CD4-positive, alpha-beta T cell treated with Interleukin-15 for 1 hour (primary cell): Measurements from ENCODE around the gene HDAC4.
"Not testable (repeated sequence)": the region's sequence is repeated elsewhere in the genome, so short reads cannot be mapped to it uniquely, and the experiment has no call there.

Experiments used
- DNase-seq: peaks from one replicate; pipeline ENCODE4 v3.0.0-alpha.2; 2020

HDAC4 gene

GRCh38 chr2:239051891-239052445, 348.9 kb downstream of the HDAC4 start:
- DNase-seq, result no peak

DNA sequence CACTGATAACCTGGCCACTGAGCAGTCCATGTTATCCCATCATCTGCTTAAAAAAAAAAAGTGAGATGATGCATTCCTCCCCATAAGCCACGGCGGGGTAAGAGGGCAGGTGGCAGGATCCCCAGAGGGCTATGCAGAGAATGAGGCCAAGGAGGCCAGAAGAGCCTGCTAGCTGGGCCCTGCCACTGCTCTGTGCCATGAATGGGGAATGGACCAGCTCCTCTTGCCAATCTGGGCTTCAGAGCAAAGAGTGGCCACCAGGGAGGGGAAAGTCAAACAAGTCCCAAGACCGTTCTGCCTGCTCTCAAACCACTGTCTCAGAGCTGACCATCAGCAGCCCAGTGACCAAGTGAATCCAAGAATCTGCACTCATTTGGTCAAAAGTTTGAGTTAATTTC, 350.6 kb downstream of the HDAC4 start:
- DNase-seq, result no peak

- DNase-seq, result no peak
Observed at GRCh38 chr2:239049421-239050251, 351.2 kb downstream of the HDAC4 start.

- DNase-seq, result no peak
Observed at GRCh38 chr2:239048736-239049135, 352.1 kb downstream of the HDAC4 start.

GRCh38 chr2:239047861-239048260, 353.0 kb downstream of the HDAC4 start:
- no peak for DNase-seq

- DNase-seq, result no peak
Observed at GRCh38 chr2:239047420-239047819, 353.4 kb downstream of the HDAC4 start.

DNA sequence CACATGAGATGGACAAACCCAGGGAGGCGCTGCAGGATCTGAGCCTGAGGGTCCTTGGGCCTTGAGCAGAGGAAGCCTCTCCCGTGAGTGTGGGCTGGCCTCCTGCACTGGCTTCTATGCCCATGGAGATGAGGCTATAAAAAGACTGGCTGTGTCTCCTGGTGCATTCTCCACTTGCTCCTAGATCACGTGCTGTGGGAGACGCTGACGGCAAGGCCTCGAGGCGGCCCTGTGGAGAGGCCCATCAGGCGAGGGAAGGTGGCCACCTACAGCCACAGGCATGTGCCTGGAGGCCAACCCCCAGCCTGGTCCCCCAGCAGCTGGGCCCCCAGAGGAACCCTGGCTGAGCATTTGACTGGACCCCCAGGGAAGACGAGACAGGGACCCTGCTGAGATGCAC, 354.0 kb downstream of the HDAC4 start:
- DNase-seq, result no peak

GRCh38 chr2:239044336-239044735, 356.5 kb downstream of the HDAC4 start:
- no peak for DNase-seq

DNA sequence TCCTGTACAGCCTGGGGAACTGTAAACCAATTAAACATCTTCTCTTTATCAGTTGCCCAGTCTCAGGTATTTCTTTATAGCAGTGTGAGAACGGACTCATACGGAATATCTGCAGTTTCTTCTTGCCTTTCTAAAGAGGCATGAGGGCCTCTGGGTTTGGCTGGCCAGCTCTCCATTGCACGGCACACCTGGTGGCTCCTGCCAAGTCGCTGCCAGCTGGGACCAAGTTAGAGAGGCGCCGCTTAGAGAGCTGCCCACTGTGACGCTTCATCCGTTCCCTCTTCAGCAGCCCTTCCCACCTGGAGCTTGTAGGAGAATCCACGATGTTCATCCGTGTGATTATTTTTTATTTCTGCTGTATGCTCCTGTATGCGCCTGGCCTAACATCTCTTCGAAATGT, 357.5 kb downstream of the HDAC4 start:
- no peak for DNase-seq

GRCh38 chr2:239042551-239043320, 358.1 kb downstream of the HDAC4 start:
- DNase-seq, result no peak

GRCh38 chr2:239042046-239042445, 358.8 kb downstream of the HDAC4 start:
- DNase-seq, result no peak

- no peak for DNase-seq
Observed at GRCh38 chr2:239041062-239041461, 359.8 kb downstream of the HDAC4 start.

DNA sequence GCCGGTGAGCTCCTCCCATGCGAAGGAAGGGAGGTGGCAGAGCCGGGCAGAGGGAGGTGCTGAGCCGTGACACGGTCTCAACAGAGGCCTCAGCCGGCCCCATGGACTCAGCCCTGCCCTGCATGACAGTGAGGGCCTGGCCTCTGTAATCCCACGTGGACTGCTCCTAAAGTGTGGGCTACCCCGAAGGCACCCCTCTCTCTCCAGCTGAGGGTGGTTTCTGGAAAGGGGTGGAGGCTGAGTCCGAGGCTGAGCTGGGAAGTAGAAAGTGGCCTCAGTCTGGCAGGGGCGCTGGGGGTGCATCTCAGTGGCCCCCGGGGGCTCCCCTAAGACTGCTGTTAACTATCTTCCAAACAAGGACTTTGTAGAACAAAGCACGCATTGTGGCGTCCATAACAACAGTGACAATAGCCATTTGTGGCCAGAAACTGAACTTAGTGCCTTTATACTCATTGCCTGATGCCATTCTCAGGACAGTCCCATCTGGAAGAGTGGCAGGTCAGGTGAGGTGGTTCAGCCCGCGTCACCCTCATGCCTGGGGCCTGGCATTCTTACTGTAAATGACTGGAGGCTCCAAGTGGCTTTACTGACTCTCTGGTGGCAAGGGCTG, 360.6 kb downstream of the HDAC4 start:
- DNase-seq, result no peak

GRCh38 chr2:239039479-239039861, 361.4 kb downstream of the HDAC4 start:
- DNase-seq, result no peak

GRCh38 chr2:239038773-239039478, 361.9 kb downstream of the HDAC4 start:
- DNase-seq, result no peak

- not testable (repeated sequence) for DNase-seq
Observed at GRCh38 chr2:239038284-239038683, 362.5 kb downstream of the HDAC4 start.

GRCh38 chr2:239037559-239037910, 363.3 kb downstream of the HDAC4 start:
- DNase-seq, result no peak

DNA sequence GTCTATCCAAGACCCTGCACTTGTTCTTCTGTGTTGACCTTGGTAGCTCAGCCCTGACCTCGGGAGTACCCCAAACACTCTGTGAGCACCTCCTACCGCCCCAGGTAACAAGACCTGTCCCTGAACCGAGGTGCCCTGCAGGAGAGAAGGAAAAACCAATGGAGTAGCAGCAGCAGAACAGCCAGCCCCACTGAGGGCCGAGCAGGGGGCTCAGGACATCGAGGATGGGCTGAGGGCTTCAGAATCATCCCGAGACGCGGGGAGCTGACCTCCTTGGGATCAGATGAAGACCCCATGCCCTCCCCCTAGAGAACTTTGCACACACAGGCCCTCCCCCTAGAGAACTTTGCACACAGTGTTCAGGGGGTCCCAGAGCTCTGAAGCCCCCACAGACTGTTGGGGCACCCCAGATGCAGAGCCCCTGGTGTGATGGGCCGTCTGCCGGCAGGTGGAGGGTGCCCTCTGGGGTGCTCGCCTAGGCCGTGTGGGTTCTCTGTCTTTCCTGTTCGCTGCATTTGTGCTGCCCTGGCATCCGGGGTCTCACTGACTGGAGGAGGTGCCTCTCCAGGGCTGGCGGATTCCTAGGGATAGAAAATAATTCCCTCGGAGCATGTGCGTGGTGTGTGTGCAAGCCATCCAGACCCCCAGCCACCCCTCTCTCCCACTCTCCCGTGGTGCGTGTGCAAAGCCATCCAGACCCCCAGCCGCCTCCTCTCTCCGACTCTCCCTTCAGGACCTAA, 363.8 kb downstream of the HDAC4 start:
- DNase-seq, result no peak

DNA sequence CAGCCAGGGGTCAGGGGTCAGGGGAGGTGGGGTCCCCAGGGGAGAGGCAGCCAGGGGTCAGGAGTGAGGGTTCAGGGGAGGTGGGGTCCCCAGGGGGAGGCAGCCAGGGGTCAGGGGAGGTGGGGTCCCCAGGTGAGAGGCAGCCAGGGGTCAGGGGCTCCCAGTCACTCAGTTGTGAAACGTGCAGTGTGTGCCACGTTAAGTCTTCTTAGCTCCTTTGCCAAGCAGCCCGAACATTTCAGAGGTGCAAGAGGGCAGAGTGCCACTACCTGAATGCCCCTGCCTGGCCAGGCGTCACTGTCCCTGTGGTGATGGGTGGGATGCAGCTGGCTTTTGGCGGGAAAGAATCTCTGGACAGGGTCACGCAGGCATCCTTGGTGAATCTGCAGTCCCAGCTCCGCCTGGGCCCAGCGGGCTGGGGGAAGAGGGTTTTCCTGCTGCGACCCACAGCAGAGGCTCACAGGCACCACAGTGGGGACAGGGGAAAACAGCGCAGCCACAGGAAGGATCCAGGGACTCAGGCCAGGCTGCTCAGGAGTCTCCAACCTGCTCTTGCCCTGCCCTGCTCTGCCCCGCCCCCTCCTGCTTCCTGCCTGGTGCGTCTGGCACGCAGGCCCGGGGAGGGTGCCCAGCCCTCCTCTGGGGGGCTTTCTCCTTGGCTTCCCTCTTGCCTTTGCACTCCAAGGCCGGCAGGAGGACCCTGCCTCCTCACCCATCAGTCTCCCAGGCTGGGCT, 364.7 kb downstream of the HDAC4 start:
- no peak for DNase-seq

DNA sequence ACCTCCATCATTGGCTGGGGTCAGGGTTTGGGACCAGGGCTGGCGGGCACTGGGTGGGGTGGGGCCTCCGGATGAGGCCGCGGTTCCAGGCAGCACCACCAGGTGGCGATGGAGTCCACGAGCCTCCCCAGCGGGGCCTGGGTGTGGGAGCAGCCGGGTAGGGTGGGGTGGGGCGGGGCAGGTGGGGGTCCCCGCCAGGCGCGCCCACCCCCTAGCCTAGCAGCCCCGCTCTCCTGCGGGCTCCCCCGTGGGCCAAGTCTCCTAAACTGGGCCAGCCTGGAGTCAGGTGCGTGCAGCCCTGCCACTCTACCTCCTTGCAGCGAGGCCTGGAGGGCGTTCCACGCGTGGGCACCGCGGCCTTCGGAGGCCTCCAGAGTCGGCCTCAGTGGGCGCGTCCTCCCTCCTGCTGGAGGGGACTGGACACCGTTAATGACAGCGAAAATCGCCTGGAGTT, 365.4 kb downstream of the HDAC4 start:
- peak; percentile 39 for DNase-seq

DNA sequence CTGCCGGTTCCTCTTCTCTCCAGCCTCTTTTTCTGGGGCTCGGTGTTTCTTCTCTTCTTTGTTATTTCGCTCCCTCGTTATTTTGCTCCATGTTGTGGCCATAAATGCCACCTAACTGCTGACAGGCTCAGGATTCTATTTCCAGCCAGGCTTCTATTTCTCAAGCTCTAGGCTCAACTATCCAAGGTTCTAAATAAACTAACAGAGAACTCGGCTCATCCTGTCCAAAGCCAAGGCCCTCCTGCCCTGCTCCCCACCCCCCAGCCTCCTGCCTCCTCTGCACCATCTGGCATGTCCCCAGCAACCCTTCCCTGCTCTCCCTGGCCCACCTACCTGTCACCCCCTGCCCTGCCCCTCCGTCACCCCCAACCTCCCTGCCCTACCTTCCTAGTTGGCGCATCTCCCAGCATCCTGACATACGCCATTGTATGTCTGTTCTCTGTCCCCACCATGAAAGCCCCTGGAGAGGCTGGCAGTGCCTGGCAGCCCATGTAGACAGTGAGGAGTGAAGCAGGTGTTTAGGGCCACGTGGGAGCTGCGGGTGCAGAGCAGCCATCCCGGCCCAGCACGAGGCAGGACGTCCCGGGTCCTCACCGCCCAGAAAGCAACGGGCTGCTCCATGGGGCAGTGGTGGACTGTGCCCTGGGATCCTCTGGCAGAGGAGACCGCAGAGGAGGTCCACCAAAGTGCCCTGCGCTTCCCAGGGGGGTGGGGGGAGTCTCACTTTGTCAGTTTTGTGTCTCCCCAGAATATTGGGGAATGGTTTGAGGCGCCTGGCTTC, 366.1 kb downstream of the HDAC4 start:
- DNase-seq, result no peak
